NCI-H1930 (cell line): ENCODE data around the gene LMNB1.
"Not testable (repeated sequence)": the region's sequence is repeated elsewhere in the genome, so short reads cannot be mapped to it uniquely, and the experiment has no call there.

ENCODE experiments used
- DNase-seq, 2 experiments: peaks; one replicate each; lab custom pipeline; 2025; lab: John Stamatoyannopoulos, UW

Gene LMNB1

GRCh38 chr5:126776499-126777256 is at the start of gene LMNB1:
Gene LMNB1, plus strand, starts transcription at chr5:126777136. Its CDS starts 373 bp downstream, at chr5:126777509.
- peak; percentile 82 to 91 for DNase-seq

GRCh38 chr5:126732716-126733115 is 44.2 kb upstream of the LMNB1 start:
- no peak for DNase-seq

GRCh38 chr5:126734573-126734972 is 42.4 kb upstream of the LMNB1 start:
- DNase-seq = not testable (repeated sequence)

- no peak for DNase-seq
Measured at GRCh38 chr5:126736141-126736540, 40.8 kb upstream of the LMNB1 start.

- DNase-seq = no peak
Measured at GRCh38 chr5:126741361-126741760, 35.6 kb upstream of the LMNB1 start.

GRCh38 chr5:126742425-126742824 is 34.5 kb upstream of the LMNB1 start:
- no peak for DNase-seq

- no peak for DNase-seq
Measured at GRCh38 chr5:126744836-126745235, 32.1 kb upstream of the LMNB1 start.

- DNase-seq = no peak
Measured at GRCh38 chr5:126745259-126745992, 31.5 kb upstream of the LMNB1 start.

GRCh38 chr5:126746290-126746689 is 30.6 kb upstream of the LMNB1 start:
- DNase-seq = no peak

DNA sequence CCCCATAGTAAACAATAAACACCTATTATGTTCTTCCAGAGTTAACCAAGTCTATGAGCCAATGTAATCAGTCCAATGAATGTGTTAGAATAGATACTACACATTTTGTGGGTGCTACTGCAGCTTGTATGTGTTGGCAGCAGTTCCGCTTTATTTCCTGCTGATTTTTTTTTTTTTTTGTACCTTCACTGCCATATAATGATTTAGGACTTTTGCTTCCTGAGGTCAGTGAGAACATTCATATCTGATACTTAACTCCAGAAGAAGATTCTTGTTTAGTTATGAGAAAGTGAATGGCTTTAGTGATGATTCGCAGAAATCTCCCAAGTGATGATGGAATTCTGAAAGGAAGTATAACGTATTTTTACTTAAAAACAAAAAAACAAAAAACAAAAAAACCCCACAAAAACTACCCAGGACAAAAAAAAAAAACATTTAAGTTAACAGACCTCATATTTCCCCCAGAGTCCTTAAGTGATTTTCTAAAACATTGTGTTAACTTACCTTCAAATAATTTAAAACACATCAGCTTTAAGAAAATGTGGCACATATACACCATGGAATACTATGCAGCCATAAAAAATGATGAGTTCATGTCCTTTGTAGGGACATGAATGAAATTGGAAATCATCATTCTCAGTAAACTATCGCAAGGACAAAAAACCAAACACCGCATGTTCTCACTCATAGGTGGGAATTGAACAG is 24.7 kb upstream of the LMNB1 start:
- no peak for DNase-seq

GRCh38 chr5:126753227-126753626 is 23.7 kb upstream of the LMNB1 start:
- DNase-seq = no peak

- DNase-seq = no peak
Measured at GRCh38 chr5:126754609-126755008, 22.3 kb upstream of the LMNB1 start.

DNA sequence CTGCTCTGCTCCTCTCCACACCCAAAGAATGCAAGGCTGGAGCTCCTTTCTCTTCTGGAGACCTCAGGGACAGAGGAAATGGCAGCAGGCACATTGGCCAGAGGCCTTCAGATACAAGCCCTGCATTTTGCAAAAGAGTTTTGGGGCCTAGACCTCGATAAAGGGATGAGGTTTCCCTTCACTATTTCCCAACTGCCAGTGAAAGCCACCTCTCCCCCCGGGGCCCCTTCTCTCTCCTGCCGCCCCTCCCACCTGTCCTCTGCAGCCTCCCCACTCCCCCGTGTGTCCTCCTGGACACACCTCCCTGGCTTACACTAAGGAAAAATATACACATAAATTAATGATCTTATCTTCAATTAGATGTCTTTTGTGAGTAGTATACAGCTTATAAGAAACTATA is 21.3 kb upstream of the LMNB1 start:
- DNase-seq = no peak

- DNase-seq = no peak
Measured at GRCh38 chr5:126757713-126758357, 19.1 kb upstream of the LMNB1 start.

DNA sequence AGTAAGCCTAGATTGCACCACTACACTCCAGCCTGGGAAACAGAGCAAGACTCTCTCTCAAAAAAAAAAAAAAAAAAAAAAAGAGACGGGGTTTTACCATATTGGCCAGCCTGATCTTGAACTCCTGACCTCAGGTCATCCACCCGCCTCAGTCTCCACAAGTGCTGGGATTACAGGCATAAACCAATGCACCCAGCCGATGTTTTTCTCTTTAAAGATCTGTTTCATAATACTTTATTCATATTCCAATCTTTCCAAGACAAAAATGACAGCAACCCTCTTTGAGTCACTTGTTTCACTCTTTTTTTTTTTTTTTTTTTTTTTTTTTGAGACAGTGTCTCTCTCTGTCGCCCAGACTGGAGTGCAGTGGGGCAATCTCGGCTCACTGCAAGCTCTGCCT is 13.6 kb upstream of the LMNB1 start:
- no peak for DNase-seq

DNA sequence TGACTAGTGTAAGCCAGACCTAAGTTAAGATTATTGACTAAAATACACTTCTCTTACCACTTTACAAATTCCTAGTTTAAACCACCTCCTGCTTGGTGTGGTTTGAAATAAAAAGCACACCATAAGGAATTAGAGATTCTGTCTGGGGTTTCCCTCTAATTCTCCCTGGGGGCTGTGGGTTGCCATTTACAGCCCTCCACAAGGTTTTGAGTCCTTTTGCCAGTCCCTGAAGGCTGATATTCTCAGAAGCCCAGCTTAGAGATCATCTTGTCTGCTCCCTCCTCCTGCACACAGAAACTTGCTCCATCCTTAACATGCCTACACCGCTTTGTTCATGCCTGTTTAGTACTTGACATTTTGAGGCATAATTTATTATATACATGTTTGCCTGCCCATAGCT is 7.2 kb upstream of the LMNB1 start:
- no peak for DNase-seq

GRCh38 chr5:126773536-126773935 is 3.4 kb upstream of the LMNB1 start:
- not testable (repeated sequence) for DNase-seq

DNA sequence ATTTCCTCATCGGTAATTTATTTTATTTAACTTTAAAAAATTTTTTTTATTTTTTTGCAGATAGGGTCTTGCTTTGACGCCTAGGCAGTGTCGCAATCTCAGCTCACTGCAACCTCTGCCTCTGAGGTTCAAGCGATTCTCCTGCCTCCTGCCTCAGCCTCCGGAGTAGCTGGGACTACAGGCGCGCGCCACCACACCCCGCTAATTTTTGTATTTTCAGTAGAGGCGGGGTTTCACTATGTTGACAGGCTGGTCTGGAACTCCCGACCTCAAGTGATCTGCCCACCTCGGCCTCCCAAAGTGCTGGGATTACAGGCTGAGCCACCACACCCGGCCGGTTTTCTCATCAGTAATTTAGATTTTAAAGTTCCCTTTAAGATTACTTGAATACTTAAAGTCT is 2.3 kb upstream of the LMNB1 start:
- not testable (repeated sequence) for DNase-seq

DNA sequence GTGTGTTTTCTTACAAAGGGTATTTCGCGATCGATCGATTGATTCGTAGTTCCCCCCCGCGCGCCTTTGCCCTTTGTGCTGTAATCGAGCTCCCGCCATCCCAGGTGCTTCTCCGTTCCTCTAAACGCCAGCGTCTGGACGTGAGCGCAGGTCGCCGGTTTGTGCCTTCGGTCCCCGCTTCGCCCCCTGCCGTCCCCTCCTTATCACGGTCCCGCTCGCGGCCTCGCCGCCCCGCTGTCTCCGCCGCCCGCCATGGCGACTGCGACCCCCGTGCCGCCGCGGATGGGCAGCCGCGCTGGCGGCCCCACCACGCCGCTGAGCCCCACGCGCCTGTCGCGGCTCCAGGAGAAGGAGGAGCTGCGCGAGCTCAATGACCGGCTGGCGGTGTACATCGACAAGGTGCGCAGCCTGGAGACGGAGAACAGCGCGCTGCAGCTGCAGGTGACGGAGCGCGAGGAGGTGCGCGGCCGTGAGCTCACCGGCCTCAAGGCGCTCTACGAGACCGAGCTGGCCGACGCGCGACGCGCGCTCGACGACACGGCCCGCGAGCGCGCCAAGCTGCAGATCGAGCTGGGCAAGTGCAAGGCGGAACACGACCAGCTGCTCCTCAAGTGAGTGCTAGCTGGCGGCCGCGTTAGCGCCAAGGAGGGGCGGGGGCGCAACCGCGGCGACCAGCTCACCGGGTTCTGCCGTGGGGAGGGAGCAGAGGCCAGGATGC is 480 bp downstream of the LMNB1 start:
- no peak for DNase-seq

DNA sequence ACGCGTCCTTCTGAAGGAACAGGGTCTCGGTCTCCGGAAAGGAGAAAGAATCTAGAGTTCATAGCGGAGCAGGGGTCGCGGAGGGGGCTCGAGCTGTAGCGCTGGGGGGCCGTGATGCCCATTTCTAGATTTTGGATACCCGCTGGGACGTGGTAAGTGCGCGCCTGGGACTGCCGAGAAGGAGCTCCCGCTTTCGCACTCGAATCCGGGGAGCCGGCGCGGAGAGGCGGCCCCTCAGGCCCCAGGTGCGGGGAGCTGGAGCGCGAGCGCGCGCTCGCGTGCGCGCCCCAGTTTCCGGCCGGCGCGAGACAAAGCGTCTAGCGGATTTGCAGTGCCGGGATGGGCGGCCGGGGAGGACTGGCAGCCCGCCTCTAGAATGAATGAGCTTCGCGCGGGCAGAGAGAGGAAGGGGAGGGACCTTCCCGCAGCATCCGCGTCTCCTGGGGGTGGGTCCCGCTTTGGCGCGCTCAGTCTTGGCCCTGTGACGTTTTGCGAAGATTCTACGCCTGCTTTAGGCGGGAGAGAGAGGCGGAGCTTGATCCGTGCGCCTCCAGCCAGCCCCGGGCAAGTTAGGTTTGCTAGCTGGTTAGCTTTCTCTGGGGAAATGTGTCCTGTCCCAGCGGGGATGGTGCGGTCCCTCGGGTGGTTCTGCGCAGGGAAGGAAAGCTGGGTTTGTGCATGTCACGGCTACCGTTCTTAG is 1.2 kb downstream of the LMNB1 start:
- DNase-seq = peak; percentile 72 to 75
